Endothelial cell of umbilical vein (primary cell): ENCODE results near the gene UBN2. TPM values are rescaled to one million over a fixed set of nuclear protein-coding genes. Genes with fewer than 3 reads are reported as not detected.
A peak's percentile ranks its signal among the peaks of the same experiment; 100 is the strongest.

Experiments
- BruUV-seq: library from RNA; stranded (reverse); fragments of 400-500 nt; replicated peaks from 2 replicates; lab custom pipeline; 2021; lab: Mats Ljungman, UMichigan
- CTCF ChIA-PET: fragments of 300-600, 350-600 bp; sonication (Branson Sonifier 250); formaldehyde crosslinking; loops from one replicate; lab custom pipeline; 2021; ENCODE audit warnings: antibody characterized with exemption, inconsistent platforms; lab: Charles Lee
- POLR2A ChIA-PET: fragments of 300-600, 350-600 bp; sonication (Branson Sonifier 250); formaldehyde crosslinking; loops from one replicate; lab custom pipeline; 2021; ENCODE audit warnings: antibody characterized with exemption, inconsistent platforms; lab: Charles Lee
- DNase-seq: peaks from one replicate; pipeline ENCODE4 v3.0.0-alpha.2; 2011; ENCODE audit warnings: low read depth, low spot score
- FAIRE-seq: peaks from 2 replicates; lab custom pipeline; 2011; peaks lifted over from hg19 to GRCh38; lab: Jason Lieb, UNC
- H2AFZ ChIP-seq: 2 replicates; pipeline ENCODE4 v1.6.0; 2012; ENCODE audit warnings: low read depth, low read length, control low read depth, inconsistent platforms
- H3K27ac ChIP-seq: 2 replicates; pipeline ENCODE4 v1.5.1; 2011; ENCODE audit warnings: low read depth, mild to moderate bottlenecking, control low read depth, low read length, moderate library complexity; ENCODE audit not compliant: insufficient read depth
- H3K27me3 ChIP-seq, 2 experiments: 2 replicates each; pipeline versions ENCODE4 v1.6.0 to v1.6.1; 2011; ENCODE audit warnings: low read length in 2 of 2, mixed read lengths in 1 of 2; ENCODE audit not compliant: control insufficient read depth in 2 of 2, insufficient read depth in 2 of 2
- H3K36me3 ChIP-seq, 2 experiments: 2 replicates in 1 of 2; 3 replicates in 1 of 2; pipeline ENCODE4 v1.5.1; 2011; ENCODE audit warnings: low read length in 2 of 2, mild to moderate bottlenecking in 1 of 2, moderate library complexity in 1 of 2; ENCODE audit not compliant: control insufficient read depth in 2 of 2, insufficient read depth in 2 of 2; ENCODE audit errors: extremely low read depth in 1 of 2
- H3K4me1 ChIP-seq: 3 replicates; pipeline ENCODE4 v1.5.1; 2011; ENCODE audit warnings: mild to moderate bottlenecking, low read length; ENCODE audit not compliant: control insufficient read depth, insufficient read depth; ENCODE audit errors: extremely low read depth
- H3K4me2 ChIP-seq: 2 replicates; pipeline ENCODE4 v1.6.1; 2011; ENCODE audit warnings: low read length, control low read depth, mixed read lengths; ENCODE audit not compliant: insufficient read depth
- H3K4me3 ChIP-seq, 3 experiments: fragments of 200-600 bp in 1 of 3; sonication (generic), shearing (Covaris generic) in 1 of 3; replicated peaks in 1 of 3; 2 replicates each; pipeline ENCODE4 v1.5.1; 2011 to 2016; ENCODE audit warnings: control low read depth in 3 of 3, low read length in 3 of 3, mild to moderate bottlenecking in 2 of 3, inconsistent platforms in 1 of 3, low read depth in 1 of 3, moderate library complexity in 1 of 3; ENCODE audit not compliant: insufficient read depth in 1 of 3
- H3K79me2 ChIP-seq: 2 replicates; pipeline ENCODE4 v1.6.0; 2012; ENCODE audit warnings: low read length, inconsistent platforms; ENCODE audit not compliant: control insufficient read depth, insufficient read depth
- H3K9ac ChIP-seq: replicated peaks from 2 replicates; pipeline ENCODE3; 2011; ENCODE audit warnings: low read length, control low read depth; ENCODE audit not compliant: insufficient read depth; ENCODE audit errors: extremely low read depth
- H3K9me1 ChIP-seq: replicated peaks from 3 replicates; pipeline ENCODE4 v1.6.0; 2011; ENCODE audit warnings: mild to moderate bottlenecking, low read length; ENCODE audit not compliant: control insufficient read depth, insufficient read depth; ENCODE audit errors: extremely low read depth
- H3K9me3 ChIP-seq: replicated peaks from 2 replicates; pipeline ENCODE4 v1.5.1; 2012; ENCODE audit warnings: low read length, inconsistent platforms; ENCODE audit not compliant: control insufficient read depth, insufficient read depth
- H4K20me1 ChIP-seq: replicated peaks from 2 replicates; pipeline ENCODE3; 2011; ENCODE audit warnings: mild to moderate bottlenecking, low read length; ENCODE audit not compliant: control insufficient read depth, insufficient read depth; ENCODE audit errors: extremely low read depth
- EZH2 ChIP-seq: IDR thresholded peaks from 2 replicates; pipeline ENCODE4 v1.6.1; 2012; ENCODE audit warnings: borderline replicate concordance, low read depth, mild to moderate bottlenecking, moderate library complexity, low read length, inconsistent platforms; ENCODE audit not compliant: severe bottlenecking
- FOS ChIP-seq: IDR thresholded peaks from 2 replicates; pipeline ENCODE4 v1.6.1; 2011; ENCODE audit warnings: mild to moderate bottlenecking, low read length, moderate library complexity, borderline replicate concordance; ENCODE audit not compliant: insufficient read depth
- GATA2 ChIP-seq: IDR thresholded peaks from 2 replicates; pipeline ENCODE4 v1.7.0; 2011; ENCODE audit warnings: low read depth, mild to moderate bottlenecking, moderate library complexity, mixed read lengths, low read length; ENCODE audit not compliant: insufficient read length, insufficient read depth
- JUN ChIP-seq: IDR thresholded peaks from 2 replicates; pipeline ENCODE4 v1.6.1; 2011; ENCODE audit warnings: borderline replicate concordance, low read depth; ENCODE audit not compliant: insufficient read length, insufficient read depth
- MYC ChIP-seq: IDR thresholded peaks from one replicate; pipeline ENCODE4 v1.6.1; 2011; ENCODE audit warnings: mild to moderate bottlenecking, low read depth, low read length
- POLR2A ChIP-seq: IDR thresholded peaks from 2 replicates; pipeline ENCODE4 v1.6.1; 2012; ENCODE audit warnings: low read depth, mild to moderate bottlenecking, control low read depth, low read length
- POLR2AphosphoS5 ChIP-seq: IDR thresholded peaks from 2 replicates; pipeline ENCODE4 v1.6.1; 2012; ENCODE audit warnings: low read depth, mild to moderate bottlenecking, control low read depth, low read length, moderate library complexity; ENCODE audit not compliant: insufficient read depth
- dilution Hi-C: fragments of 300-500 bp; cut with MboI; formaldehyde crosslinking; loops from one replicate; pipeline ENCODE4 v1.15.0; 2019; ENCODE audit warnings: low sequenced_read_pairs; ENCODE audit not compliant: extremely low pct_ligation_motif_present
- intact Hi-C: fragments of 100-400 bp; cut with micrococcal nuclease; formaldehyde crosslinking; loops from one replicate; pipeline ENCODE4 v1.10.0; 2022
- polyA plus RNA-seq, 4 experiments: library from polyadenylated mRNA; depleted of rRNA in 3 of 4; stranded (reverse) in 3 of 4; unstranded in 1 of 4; fragments of >200 nt; gene quantifications; 2 replicates each; pipeline versions ENCODE4 v1.2.1 to v1.2.3, GENCODE V29; 2011 to 2012; ENCODE audit warnings: missing spikeins in 1 of 4
- total RNA-seq: library from RNA; stranded (reverse); gene quantifications from 2 replicates; pipeline ENCODE4 v1.2.3, GENCODE V29; 2021
- TF ChIP-seq, protein P1 (sequence below): IDR thresholded peaks from 2 replicates; pipeline ENCODE4 v1.6.1; 2011; ENCODE audit not compliant: insufficient read depth, insufficient read length
- TF ChIP-seq, protein P2 (sequence below), 2 donors: IDR thresholded peaks; 1 replicate in 1 of 2; 2 replicates in 1 of 2; pipeline ENCODE4 v1.5.1; 2011; ENCODE audit warnings: low read length in 2 of 2, mild to moderate bottlenecking in 2 of 2, moderate library complexity in 2 of 2, control low read depth in 1 of 2, inconsistent platforms in 1 of 2, low read depth in 1 of 2; ENCODE audit not compliant: insufficient read depth in 1 of 2; ENCODE audit errors: extremely low read depth in 1 of 2

UBN2 gene
- total and polyA plus RNA-seq, 2 donors (not counting 3 experiments of a cell fraction or from before 2014, with no cell fraction given), result 2.2 to 14.2 TPM

DNA sequence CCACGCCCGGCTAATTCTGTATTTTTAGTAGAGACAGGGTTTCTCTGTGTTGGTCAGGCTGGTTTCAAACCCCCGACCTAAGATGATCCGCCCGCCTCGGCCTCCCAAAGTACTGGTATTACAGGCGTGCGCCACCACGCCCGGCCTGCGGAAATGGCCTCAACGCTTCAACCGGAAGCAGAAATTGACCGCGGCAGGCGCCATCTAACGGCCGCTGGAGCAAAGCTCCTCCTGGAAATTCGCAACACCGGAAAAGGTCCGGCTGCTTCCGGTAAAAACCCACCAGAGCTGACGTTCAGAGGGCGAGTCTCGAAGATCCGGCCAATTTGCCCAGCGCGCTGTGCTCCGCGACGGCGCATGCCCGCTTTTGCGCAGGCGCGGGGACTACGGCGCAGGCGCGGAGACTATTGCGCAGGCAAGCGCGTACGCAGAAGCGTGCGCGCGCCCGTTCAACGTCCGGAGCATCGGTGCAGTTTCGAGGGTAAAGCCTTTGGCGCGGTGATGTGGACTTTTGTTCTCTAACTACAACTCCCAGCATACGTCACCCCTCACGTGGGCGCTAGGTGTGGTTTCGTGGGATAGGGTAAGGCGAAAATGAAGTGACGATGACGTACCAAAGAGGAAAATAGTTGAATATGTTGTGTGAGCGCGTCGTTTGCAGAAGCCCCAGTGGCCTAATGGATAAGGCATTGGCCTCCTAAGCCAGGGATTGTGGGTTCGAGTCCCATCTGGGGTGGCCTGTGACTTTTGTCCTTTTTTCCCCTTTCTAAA, 109.2 kb downstream of the UBN2 start:
- POLR2A ChIA-PET, result interaction anchor here (0.7 to 1.6 kb wide), 3 partner anchors 19 to 702 kb away, joined by 3 to 5 read pairs (median 4); partner anchors contain the start of gene LUC7L2
- intact Hi-C loops, result loop anchor here (1.0 to 5.0 kb wide), 6 partner anchors 19 to 323 kb away; partner anchors contain the start of genes LUC7L2, UBN2, ZC3HAV1 and ZC3HAV1L

More for the DNA sequence above, 109.2 kb downstream of the UBN2 start:
- peak; percentile 100 for DNase-seq
- peak overlapping the region; percentile 97 for H3K9ac ChIP-seq
- no TSS peak for BruUV-seq
- CTCF ChIA-PET, result interaction anchor here (0.6 to 1.7 kb wide), 16 partner anchors 11 to 323 kb away, joined by 3 to 15 read pairs (median 4); partner anchors contain the start of genes LUC7L2 and UBN2
- FAIRE-seq, result peak; percentile 94
- H3K27me3 ChIP-seq, result no peaks in the 10 kb centered on the region
- no peaks in the 10 kb centered on the region for H3K9me3 ChIP-seq
- TF ChIP-seq FOS (no peak), POLR2A (no peak), POLR2AphosphoS5 (peak; percentile 64), GATA2 (peak; percentile 34), JUN (peak; percentile 72), MYC (peak; percentile 1), EZH2 (no peak)
- TF ChIP-seq, protein P1, sequence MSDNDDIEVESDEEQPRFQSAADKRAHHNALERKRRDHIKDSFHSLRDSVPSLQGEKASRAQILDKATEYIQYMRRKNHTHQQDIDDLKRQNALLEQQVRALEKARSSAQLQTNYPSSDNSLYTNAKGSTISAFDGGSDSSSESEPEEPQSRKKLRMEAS, result peak; percentile 95
- TF ChIP-seq, protein P2, sequence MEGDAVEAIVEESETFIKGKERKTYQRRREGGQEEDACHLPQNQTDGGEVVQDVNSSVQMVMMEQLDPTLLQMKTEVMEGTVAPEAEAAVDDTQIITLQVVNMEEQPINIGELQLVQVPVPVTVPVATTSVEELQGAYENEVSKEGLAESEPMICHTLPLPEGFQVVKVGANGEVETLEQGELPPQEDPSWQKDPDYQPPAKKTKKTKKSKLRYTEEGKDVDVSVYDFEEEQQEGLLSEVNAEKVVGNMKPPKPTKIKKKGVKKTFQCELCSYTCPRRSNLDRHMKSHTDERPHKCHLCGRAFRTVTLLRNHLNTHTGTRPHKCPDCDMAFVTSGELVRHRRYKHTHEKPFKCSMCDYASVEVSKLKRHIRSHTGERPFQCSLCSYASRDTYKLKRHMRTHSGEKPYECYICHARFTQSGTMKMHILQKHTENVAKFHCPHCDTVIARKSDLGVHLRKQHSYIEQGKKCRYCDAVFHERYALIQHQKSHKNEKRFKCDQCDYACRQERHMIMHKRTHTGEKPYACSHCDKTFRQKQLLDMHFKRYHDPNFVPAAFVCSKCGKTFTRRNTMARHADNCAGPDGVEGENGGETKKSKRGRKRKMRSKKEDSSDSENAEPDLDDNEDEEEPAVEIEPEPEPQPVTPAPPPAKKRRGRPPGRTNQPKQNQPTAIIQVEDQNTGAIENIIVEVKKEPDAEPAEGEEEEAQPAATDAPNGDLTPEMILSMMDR (IDR thresholded peaks at IDR 0.05; ENCODE audit: extremely low read depth in 1 of 2, insufficient read depth in 1 of 2, low read depth in 1 of 2, low read length in 2 of 2), result peak; percentile 81 to 86
- peak overlapping the region; percentile 81 for H3K4me2 ChIP-seq
- H3K4me3 ChIP-seq, result peak overlapping the region; percentile 49 to 97 (median 71)
- dilution Hi-C loops, result no loop called here
- no peaks in the 10 kb centered on the region for H3K9me1 ChIP-seq
- H2AFZ ChIP-seq, result peak overlapping the region; percentile 43
- H3K36me3 ChIP-seq, result no peaks in the 10 kb centered on the region
- H3K4me1 ChIP-seq, result peaks cover 5% of the 10 kb centered on the region
- H3K79me2 ChIP-seq, result peaks cover 18% of the 10 kb centered on the region
- no peaks in the 10 kb centered on the region for H4K20me1 ChIP-seq
- H3K27ac ChIP-seq, result peak overlapping the region; percentile 93
